ENCODE results near the gene PROSER1.

- TF ChIP-seq MAX (IDR thresholded peaks at IDR 0.05; ENCODE audit: low read depth, low read length) (no peak), PRDM15 (CRISPR knock-in tag; IDR thresholded peaks at IDR 0.05) (no peak), FOS (IDR thresholded peaks at IDR 0.05; ENCODE audit: borderline replicate concordance, extremely low read depth, insufficient read length) (no peak), ATF3 (IDR thresholded peaks at IDR 0.05; ENCODE audit: borderline replicate concordance, extremely low read depth, low read depth, low read length) (no peak)
These were observed 72.6 kb downstream of the PROSER1 start for GRCh38 chr13:38965281-38965680.

All from GM12878 (cell line).